NT2/D1 (cell line): Measurements from ENCODE around the gene CLTC.
"Not testable (repeated sequence)": the region's sequence is repeated elsewhere in the genome, so short reads cannot be mapped to it uniquely, and the experiment has no call there.

Experiments used
- DNase-seq: peaks from one replicate; pipeline ENCODE4 v3.0.0-alpha.2; 2011; ENCODE audit warnings: low read depth, low spot score
- H3K27me3 ChIP-seq: 2 replicates; pipeline ENCODE4 v1.6.0; 2011; ENCODE audit warnings: mild to moderate bottlenecking; ENCODE audit not compliant: insufficient read length, insufficient read depth
- H3K36me3 ChIP-seq: 2 replicates; pipeline ENCODE4 v1.6.1; 2011; ENCODE audit warnings: mild to moderate bottlenecking, low read length, mixed read lengths; ENCODE audit not compliant: insufficient read depth, insufficient read length
- H3K4me1 ChIP-seq: 2 replicates; pipeline ENCODE4 v1.5.1; 2011; ENCODE audit not compliant: insufficient read depth, insufficient read length
- H3K4me3 ChIP-seq: 2 replicates; pipeline ENCODE4 v1.5.1; 2011; ENCODE audit warnings: low read depth; ENCODE audit not compliant: insufficient read length
- H3K9ac ChIP-seq: 2 replicates; pipeline ENCODE4 v1.6.0; 2011; ENCODE audit warnings: low read depth; ENCODE audit not compliant: insufficient read length
- H3K9me3 ChIP-seq: 2 replicates; pipeline ENCODE4 v1.5.1; 2011; ENCODE audit warnings: mild to moderate bottlenecking, low read length; ENCODE audit not compliant: insufficient read depth
- SUZ12 ChIP-seq: IDR thresholded peaks from 2 replicates; pipeline ENCODE4 v1.6.1; 2011; ENCODE audit not compliant: insufficient read length, insufficient read depth; ENCODE audit errors: extremely low read depth
- YY1 ChIP-seq: IDR thresholded peaks from 2 replicates; pipeline ENCODE4 v1.6.1; 2011; ENCODE audit not compliant: insufficient read length, insufficient read depth
- ZNF274 ChIP-seq: IDR thresholded peaks from 2 replicates; pipeline ENCODE4 v1.6.1; 2011; ENCODE audit warnings: mild to moderate bottlenecking, low read depth, low read length

The CLTC gene

DNA sequence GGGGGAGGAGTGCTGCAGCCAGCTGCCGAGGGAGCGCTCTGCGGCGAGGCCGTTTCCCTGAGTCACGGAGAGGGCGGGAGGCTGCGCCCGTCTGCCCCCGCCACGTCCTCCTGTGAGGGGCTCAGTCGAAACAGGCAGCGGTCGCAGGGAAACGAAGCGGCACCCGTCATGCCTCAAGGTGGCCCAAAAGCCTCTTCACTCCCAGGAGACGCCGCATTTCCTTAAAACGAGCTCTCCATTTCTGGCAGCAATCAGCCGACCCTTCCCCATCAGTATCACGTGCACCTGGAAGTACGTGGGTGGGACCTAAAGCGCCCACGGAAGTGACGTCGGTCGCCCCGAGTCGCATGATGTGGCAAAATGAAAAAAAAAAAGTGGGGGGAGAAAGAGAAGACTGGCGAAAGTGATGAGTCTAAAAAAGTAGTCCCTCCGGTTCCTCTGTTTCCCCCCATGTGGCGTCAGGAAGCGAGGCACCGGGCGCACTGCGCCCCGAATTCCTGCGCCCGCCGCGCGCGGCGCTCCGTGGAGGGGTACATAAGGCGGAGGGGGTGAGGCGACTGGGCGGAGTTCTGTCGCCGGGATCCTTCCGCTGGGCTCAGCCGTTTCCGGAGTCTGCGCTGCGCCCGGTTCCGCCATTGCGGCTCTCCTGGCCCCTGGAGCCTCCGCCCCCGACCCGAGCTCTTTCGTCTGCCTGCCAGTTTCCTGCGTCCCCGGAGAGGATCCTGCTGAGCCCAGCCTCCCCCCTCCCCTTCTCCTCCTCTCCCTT lies at the start of gene CLTC:
Gene CLTC (plus strand): TSS at position 598 of the 766 bp plus-strand sequence. CDS start 237 bp downstream, outside the sequence.
- Histone ChIP-seq H3K9me3 (no peaks in the 10 kb centered on the region), H3K27me3 (no peaks in the 10 kb centered on the region), H3K36me3 (peaks cover 33% of the 10 kb centered on the region), H3K4me3 (peak within 1 kb of the TSS; percentile 94), H3K9ac (peak within 1 kb of the TSS; percentile 97), H3K4me1 (no peaks in the 10 kb centered on the region)
- TF ChIP-seq YY1 (peak; percentile 75), ZNF274 (no peak)
- DNase-seq, result peak; percentile 91

GRCh38 chr17:59572301-59572924 lies 47.3 kb upstream of the CLTC start:
- no peak for DNase-seq
- no peaks in the 10 kb centered on the region for H3K4me1 ChIP-seq
- no peak overlapping the region for H3K9ac ChIP-seq
- H3K4me3 ChIP-seq, result no peak overlapping the region
- no peaks in the 10 kb centered on the region for H3K9me3 ChIP-seq
- H3K36me3 ChIP-seq, result peaks cover 18% of the 10 kb centered on the region
- no peak for TF ChIP-seq SUZ12
- TF ChIP-seq ZNF274, result no peak
- no peak for TF ChIP-seq YY1
- no peaks in the 10 kb centered on the region for H3K27me3 ChIP-seq

DNA sequence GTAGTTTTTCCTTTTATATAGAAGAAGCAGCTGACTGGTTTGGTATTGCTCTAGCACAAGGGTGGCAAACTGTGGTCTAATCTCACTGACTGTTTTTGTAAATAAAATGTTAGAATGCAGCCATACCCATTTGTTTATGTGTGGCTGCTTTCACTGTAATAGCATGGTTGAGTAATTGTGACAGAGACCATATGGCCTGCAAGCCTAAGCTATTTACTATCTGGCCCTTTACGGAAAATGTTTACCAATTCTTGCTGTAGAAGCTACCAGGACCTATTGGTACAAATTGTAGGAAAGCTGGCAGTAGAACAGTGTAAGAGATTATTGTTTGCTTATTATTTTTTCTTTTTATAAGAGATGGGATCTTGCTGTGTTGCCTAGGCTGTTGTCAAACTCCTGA lies 35.5 kb upstream of the CLTC start:
- H3K36me3 ChIP-seq, H3K4me1 ChIP-seq, H3K4me3 ChIP-seq, H3K27me3 ChIP-seq, DNase-seq, H3K9me3 ChIP-seq, H3K9ac ChIP-seq: not testable (repeated sequence)

GRCh38 chr17:59600169-59600568 lies 19.5 kb upstream of the CLTC start:
- Histone ChIP-seq H3K4me1 (no peaks in the 10 kb centered on the region), H3K9me3 (no peaks in the 10 kb centered on the region), H3K9ac (no peak overlapping the region), H3K27me3 (no peaks in the 10 kb centered on the region), H3K4me3 (no peak overlapping the region), H3K36me3 (peaks cover 39% of the 10 kb centered on the region)
- DNase-seq, result no peak
- TF ChIP-seq SUZ12 (no peak), YY1 (no peak), ZNF274 (no peak)

DNA sequence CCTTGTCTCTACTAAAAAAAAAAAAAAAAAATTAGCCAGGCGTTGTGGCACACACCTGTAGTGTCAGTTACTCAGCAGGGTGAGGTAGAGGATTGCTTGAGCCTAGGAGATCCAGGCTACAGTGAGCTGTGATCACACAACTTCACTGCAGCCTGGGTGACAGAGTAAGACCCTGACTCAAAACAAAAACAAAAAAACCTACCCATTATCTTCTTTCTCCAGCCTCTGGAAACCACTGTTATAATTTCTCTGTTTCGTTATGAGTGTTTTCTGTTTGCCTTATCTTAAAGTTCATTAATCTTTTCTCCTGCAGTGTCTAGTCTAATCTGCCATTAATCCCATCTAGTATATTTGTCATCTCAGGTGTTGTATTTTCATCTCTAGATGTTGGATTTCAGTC lies 18.6 kb upstream of the CLTC start:
- Histone ChIP-seq H3K4me3 (no peak overlapping the region), H3K9ac (no peak overlapping the region), H3K36me3 (peaks cover 44% of the 10 kb centered on the region), H3K27me3 (no peaks in the 10 kb centered on the region), H3K4me1 (no peaks in the 10 kb centered on the region), H3K9me3 (no peaks in the 10 kb centered on the region)
- no peak for DNase-seq
- no peak for TF ChIP-seq YY1

DNA sequence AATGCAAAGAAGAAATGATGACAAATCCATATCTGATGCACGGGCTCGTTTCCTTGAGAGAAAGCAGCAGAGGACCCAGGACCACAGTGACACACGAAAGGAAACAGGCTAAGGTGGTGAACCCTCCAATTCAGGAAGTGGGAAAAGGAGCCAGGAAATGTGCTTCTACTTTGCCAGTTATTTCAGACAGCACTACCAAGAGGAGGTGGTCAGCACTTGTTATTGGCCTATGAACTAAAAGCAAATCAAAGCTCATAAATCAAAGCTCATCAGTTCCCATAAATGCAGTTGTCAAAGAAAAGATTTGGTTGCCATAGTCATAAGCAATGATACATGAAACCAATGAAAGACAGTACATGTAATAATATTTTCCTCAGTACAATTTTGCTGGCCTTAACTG lies 12.6 kb upstream of the CLTC start:
- DNase-seq, result no peak
- Histone ChIP-seq H3K9ac (no peak overlapping the region), H3K9me3 (no peaks in the 10 kb centered on the region), H3K4me1 (no peaks in the 10 kb centered on the region), H3K27me3 (no peaks in the 10 kb centered on the region), H3K4me3 (no peak overlapping the region), H3K36me3 (peaks cover 49% of the 10 kb centered on the region)
- no peak for TF ChIP-seq SUZ12
- no peak for TF ChIP-seq ZNF274
- no peak for TF ChIP-seq YY1

- peaks cover 40% of the 10 kb centered on the region for H3K36me3 ChIP-seq
- H3K9me3 ChIP-seq, result no peaks in the 10 kb centered on the region
- DNase-seq, result no peak
Measured at GRCh38 chr17:59607817-59608403, 11.8 kb upstream of the CLTC start.

More at GRCh38 chr17:59607817-59608403, 11.8 kb upstream of the CLTC start:
- Histone ChIP-seq H3K4me3 (no peak overlapping the region), H3K4me1 (no peaks in the 10 kb centered on the region), H3K27me3 (no peaks in the 10 kb centered on the region), H3K9ac (no peak overlapping the region)
- TF ChIP-seq YY1 (no peak), SUZ12 (no peak)
